ENCODE measurements around the gene HSPA1A.

DNA sequence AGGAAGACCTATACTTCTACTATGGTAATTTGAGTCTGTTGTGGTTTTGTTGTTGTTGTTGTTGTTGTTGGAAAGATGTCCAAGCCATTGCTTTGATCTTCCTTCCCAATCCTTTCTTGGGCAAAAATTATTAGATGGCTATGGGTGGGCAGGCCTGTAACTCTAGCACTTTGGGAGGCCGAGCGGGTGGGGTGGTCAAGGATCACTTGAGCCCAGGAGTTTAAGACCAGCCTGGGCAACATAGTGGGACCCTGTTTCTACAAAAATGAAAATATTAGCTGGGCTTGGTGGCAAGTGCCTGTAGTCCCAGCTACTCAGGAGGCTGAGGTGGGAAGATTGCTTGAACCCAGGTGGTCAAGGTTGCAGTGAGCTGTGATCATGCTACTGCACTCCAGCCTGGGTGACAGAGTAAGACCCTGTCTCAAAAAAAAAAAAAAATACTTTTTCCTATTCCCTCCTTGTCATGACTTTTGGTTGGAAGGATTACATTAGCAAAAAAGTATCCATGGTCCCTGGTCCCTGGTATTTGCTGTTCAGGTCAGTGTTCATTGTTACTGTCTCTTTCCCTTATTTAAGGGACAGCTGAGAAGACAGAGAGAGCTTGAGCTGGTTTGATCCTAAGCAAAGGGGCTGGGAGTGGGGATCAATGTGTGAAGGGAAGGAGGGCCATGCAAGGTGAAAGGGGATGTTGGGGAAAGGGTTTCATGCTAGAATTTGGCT lies 35.6 kb downstream of the HSPA1A start:
- TF ChIP-seq, protein P1, sequence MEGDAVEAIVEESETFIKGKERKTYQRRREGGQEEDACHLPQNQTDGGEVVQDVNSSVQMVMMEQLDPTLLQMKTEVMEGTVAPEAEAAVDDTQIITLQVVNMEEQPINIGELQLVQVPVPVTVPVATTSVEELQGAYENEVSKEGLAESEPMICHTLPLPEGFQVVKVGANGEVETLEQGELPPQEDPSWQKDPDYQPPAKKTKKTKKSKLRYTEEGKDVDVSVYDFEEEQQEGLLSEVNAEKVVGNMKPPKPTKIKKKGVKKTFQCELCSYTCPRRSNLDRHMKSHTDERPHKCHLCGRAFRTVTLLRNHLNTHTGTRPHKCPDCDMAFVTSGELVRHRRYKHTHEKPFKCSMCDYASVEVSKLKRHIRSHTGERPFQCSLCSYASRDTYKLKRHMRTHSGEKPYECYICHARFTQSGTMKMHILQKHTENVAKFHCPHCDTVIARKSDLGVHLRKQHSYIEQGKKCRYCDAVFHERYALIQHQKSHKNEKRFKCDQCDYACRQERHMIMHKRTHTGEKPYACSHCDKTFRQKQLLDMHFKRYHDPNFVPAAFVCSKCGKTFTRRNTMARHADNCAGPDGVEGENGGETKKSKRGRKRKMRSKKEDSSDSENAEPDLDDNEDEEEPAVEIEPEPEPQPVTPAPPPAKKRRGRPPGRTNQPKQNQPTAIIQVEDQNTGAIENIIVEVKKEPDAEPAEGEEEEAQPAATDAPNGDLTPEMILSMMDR (IDR thresholded peaks at IDR 0.05; ENCODE audit: low read depth, low read length, missing input control) = no peak
- TF ChIP-seq SP1 (IDR thresholded peaks at IDR 0.05) (no peak), TAF1 (conservative IDR thresholded peaks at IDR 0.05) (no peak), EGR1 (IDR thresholded peaks at IDR 0.05; ENCODE audit: low read depth in 2 of 2) (no peak), JUND (IDR thresholded peaks at IDR 0.05) (no peak), HNF4G (IDR thresholded peaks at IDR 0.05) (no peak), YY1 (IDR thresholded peaks at IDR 0.05) (no peak), GABPA (IDR thresholded peaks at IDR 0.05 in 1 of 2, conservative IDR thresholded peaks at IDR 0.05 in 1 of 2) (no peak), RAD21 (IDR thresholded peaks at IDR 0.05) (no peak), HNF4A (conservative IDR thresholded peaks at IDR 0.05) (no peak)
- TF ChIP-seq, protein P2, sequence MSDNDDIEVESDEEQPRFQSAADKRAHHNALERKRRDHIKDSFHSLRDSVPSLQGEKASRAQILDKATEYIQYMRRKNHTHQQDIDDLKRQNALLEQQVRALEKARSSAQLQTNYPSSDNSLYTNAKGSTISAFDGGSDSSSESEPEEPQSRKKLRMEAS (IDR thresholded peaks at IDR 0.05) = no peak
- TF ChIP-seq, protein P3, sequence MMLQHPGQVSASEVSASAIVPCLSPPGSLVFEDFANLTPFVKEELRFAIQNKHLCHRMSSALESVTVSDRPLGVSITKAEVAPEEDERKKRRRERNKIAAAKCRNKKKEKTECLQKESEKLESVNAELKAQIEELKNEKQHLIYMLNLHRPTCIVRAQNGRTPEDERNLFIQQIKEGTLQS (IDR thresholded peaks at IDR 0.05) = no peak
- TF ChIP-seq, protein P4, sequence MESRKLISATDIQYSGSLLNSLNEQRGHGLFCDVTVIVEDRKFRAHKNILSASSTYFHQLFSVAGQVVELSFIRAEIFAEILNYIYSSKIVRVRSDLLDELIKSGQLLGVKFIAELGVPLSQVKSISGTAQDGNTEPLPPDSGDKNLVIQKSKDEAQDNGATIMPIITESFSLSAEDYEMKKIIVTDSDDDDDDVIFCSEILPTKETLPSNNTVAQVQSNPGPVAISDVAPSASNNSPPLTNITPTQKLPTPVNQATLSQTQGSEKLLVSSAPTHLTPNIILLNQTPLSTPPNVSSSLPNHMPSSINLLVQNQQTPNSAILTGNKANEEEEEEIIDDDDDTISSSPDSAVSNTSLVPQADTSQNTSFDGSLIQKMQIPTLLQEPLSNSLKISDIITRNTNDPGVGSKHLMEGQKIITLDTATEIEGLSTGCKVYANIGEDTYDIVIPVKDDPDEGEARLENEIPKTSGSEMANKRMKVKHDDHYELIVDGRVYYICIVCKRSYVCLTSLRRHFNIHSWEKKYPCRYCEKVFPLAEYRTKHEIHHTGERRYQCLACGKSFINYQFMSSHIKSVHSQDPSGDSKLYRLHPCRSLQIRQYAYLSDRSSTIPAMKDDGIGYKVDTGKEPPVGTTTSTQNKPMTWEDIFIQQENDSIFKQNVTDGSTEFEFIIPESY (IDR thresholded peaks at IDR 0.05) = no peak
- TF ChIP-seq, protein P5, sequence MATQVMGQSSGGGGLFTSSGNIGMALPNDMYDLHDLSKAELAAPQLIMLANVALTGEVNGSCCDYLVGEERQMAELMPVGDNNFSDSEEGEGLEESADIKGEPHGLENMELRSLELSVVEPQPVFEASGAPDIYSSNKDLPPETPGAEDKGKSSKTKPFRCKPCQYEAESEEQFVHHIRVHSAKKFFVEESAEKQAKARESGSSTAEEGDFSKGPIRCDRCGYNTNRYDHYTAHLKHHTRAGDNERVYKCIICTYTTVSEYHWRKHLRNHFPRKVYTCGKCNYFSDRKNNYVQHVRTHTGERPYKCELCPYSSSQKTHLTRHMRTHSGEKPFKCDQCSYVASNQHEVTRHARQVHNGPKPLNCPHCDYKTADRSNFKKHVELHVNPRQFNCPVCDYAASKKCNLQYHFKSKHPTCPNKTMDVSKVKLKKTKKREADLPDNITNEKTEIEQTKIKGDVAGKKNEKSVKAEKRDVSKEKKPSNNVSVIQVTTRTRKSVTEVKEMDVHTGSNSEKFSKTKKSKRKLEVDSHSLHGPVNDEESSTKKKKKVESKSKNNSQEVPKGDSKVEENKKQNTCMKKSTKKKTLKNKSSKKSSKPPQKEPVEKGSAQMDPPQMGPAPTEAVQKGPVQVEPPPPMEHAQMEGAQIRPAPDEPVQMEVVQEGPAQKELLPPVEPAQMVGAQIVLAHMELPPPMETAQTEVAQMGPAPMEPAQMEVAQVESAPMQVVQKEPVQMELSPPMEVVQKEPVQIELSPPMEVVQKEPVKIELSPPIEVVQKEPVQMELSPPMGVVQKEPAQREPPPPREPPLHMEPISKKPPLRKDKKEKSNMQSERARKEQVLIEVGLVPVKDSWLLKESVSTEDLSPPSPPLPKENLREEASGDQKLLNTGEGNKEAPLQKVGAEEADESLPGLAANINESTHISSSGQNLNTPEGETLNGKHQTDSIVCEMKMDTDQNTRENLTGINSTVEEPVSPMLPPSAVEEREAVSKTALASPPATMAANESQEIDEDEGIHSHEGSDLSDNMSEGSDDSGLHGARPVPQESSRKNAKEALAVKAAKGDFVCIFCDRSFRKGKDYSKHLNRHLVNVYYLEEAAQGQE (IDR thresholded peaks at IDR 0.05) = no peak
